ENCODE measurements around the gene MRPS7. TPM values are rescaled to one million over a fixed set of nuclear protein-coding genes. Genes with fewer than 3 reads are reported as not detected.
A peak's percentile ranks its signal among the peaks of the same experiment; 100 is the strongest.

Gene MRPS7
- total RNA-seq, 1 experiment from 2014 or later, result 125 TPM

DNA sequence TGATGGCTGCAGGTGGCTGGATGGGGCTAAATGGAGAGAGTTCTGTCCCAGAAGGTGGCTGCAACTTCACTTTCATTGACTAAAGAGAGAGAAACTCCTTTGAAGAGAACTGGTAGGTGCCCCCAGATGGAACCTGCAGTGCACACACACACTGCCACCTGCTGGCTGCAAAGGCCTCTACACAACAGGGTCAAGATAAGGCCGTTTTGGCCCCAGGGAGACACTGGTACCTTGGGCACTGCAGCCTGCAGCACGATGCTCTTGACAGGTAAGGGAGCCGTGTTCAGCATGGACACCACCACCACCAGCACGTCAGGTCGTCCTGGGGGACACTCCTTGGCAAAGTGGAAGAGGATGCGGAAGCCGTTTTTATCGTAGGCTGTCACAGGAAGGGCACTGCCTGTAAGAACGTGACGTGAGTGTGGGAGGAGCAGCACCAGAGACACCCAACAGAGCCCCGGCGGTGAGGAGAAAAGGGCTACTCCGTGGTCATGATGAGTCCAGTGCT, 22.9 kb upstream of the MRPS7 start:
- Histone ChIP-seq H3K9me3 (no peaks in the 10 kb centered on the region), H3K27me3 (replicated peaks; ENCODE audit: control insufficient read depth, insufficient read depth, low read length) (no peaks in the 10 kb centered on the region), H3K4me3 (ENCODE audit: low read depth, low read length) (no peak overlapping the region), H3K36me3 (ENCODE audit: control insufficient read depth, insufficient read depth, low read length) (peaks cover 8% of the 10 kb centered on the region; the same call in 1 of the 2 replicates), H3K4me1 (peaks cover 16% of the 10 kb centered on the region)
- Mint-ChIP-seq H3K9me3 (ENCODE audit: unreplicated experiment) (no peaks in the 10 kb centered on the region), H3K36me3 (ENCODE audit: insufficient read depth, unreplicated experiment) (peaks cover 94% of the 10 kb centered on the region), H3K4me1 (ENCODE audit: low read depth, unreplicated experiment) (peaks cover 19% of the 10 kb centered on the region), H3K27ac (ENCODE audit: unreplicated experiment) (peak overlapping the region; percentile 81), H3K27me3 (ENCODE audit: insufficient read depth, unreplicated experiment) (no peaks in the 10 kb centered on the region), H3K4me3 (ENCODE audit: unreplicated experiment) (no peak overlapping the region)
- BruUV-seq (replicated peaks), result no TSS peak
- TF ChIP-seq, protein P1, sequence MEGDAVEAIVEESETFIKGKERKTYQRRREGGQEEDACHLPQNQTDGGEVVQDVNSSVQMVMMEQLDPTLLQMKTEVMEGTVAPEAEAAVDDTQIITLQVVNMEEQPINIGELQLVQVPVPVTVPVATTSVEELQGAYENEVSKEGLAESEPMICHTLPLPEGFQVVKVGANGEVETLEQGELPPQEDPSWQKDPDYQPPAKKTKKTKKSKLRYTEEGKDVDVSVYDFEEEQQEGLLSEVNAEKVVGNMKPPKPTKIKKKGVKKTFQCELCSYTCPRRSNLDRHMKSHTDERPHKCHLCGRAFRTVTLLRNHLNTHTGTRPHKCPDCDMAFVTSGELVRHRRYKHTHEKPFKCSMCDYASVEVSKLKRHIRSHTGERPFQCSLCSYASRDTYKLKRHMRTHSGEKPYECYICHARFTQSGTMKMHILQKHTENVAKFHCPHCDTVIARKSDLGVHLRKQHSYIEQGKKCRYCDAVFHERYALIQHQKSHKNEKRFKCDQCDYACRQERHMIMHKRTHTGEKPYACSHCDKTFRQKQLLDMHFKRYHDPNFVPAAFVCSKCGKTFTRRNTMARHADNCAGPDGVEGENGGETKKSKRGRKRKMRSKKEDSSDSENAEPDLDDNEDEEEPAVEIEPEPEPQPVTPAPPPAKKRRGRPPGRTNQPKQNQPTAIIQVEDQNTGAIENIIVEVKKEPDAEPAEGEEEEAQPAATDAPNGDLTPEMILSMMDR (IDR thresholded peaks at IDR 0.05; ENCODE audit: insufficient read depth in 1 of 2, low read depth in 1 of 2, low read length in 1 of 2, severe bottlenecking in 1 of 2, unreplicated experiment in 1 of 2), result peak; percentile 84 to 90
- intact Hi-C loops (cut with micrococcal nuclease; ENCODE audit: unreplicated experiment), result loop anchor here (1.0 kb wide), 2 partner anchors 29 to 124 kb away; no protein-coding TSS in a partner anchor
- ChIA-PET POLR2A (no interaction called here), CTCF (interaction anchor here (1.0 to 2.7 kb wide), 2 partner anchors 31 to 67 kb away, joined by 3 to 33 read pairs; partner anchors contain the start of gene MIF4GD)
- peak; percentile 72 to 74 for DNase-seq

DNA sequence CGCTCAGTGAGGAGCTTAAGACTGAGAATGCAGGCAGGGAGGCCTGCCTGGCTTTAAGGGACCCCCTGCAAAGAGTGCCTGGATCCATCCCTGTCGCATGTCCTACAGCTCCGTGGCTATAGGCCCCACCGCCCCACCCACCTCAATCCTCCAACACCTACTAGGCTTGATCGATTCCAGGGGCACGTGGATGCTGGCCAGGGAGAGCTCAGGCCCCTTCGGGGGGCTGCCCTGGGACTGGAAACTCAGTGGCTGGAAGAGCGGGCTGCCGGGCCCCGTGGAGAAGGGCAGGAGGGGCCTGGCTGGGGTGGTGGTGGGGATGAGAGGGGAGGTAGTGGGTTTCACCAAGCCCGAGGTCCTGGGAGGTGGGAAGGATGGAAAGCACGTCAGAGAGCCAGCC, 22.5 kb upstream of the MRPS7 start:
- no TSS peak for BruUV-seq (replicated peaks)
- peaks cover 94% of the 10 kb centered on the region for H3K36me3 Mint-ChIP-seq (ENCODE audit: insufficient read depth, unreplicated experiment)
- TF ChIP-seq, protein P1 (IDR thresholded peaks at IDR 0.05; ENCODE audit: insufficient read depth in 1 of 2, low read depth in 1 of 2, low read length in 1 of 2, severe bottlenecking in 1 of 2, unreplicated experiment in 1 of 2), result no peak
- H3K27me3 Mint-ChIP-seq (ENCODE audit: insufficient read depth, unreplicated experiment), result no peaks in the 10 kb centered on the region
- ChIA-PET CTCF (interaction anchor here (0.5 to 2.7 kb wide), 6 partner anchors 11 to 871 kb away, joined by 3 to 33 read pairs (median 4); partner anchors contain the start of genes GGA3, MIF4GD, MRPS7 and SLC25A19), POLR2A (no interaction called here)
- H3K4me3 Mint-ChIP-seq (ENCODE audit: unreplicated experiment), result no peak overlapping the region
- no peak overlapping the region for H3K4me3 ChIP-seq (ENCODE audit: low read depth, low read length)
- no peak for DNase-seq
- no peaks in the 10 kb centered on the region for H3K9me3 Mint-ChIP-seq (ENCODE audit: unreplicated experiment)
- peaks cover 8% of the 10 kb centered on the region; the same call in 1 of the 2 replicates for H3K36me3 ChIP-seq (ENCODE audit: control insufficient read depth, insufficient read depth, low read length)
- H3K27ac Mint-ChIP-seq (ENCODE audit: unreplicated experiment), result peak overlapping the region; percentile 81
- intact Hi-C loops (cut with micrococcal nuclease; ENCODE audit: unreplicated experiment), result no loop called here
- H3K4me1 ChIP-seq, result peaks cover 16% of the 10 kb centered on the region
- peaks cover 19% of the 10 kb centered on the region for H3K4me1 Mint-ChIP-seq (ENCODE audit: low read depth, unreplicated experiment)
- no peaks in the 10 kb centered on the region for H3K9me3 ChIP-seq
- H3K27me3 ChIP-seq (replicated peaks; ENCODE audit: control insufficient read depth, insufficient read depth, low read length), result no peaks in the 10 kb centered on the region

DNA sequence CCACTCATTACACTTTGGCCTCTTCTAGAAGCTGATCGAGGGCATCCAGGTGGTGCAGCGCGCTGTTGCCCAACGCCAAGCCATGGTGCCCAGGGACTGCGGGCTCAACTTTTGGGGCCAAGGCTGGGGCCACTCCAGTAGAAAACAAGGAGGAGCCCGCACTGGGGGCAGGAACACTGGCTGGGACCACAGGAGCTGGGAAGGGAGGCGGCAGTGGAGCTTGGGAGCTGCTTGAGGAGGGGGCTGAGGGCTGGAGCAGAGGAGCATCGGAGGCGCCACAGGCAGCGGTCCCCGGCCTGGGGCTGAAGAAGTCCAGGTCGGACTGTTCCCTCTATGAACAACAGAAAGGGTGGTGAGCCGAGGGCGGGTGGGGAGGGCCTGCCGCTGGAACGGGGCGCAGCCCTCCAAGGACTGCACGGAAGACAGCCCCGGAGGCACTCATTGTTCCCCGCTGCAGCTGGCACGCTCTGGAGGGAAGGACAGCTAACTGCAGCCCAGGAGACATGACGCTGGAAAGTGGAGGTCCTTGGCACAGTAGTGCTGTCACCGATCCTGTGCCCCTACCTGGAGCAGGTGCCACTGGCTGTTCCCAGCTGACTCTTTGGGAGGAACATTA, 21.8 kb upstream of the MRPS7 start:
- Histone ChIP-seq H3K9me3 (no peaks in the 10 kb centered on the region), H3K36me3 (ENCODE audit: control insufficient read depth, insufficient read depth, low read length) (peaks cover 8% of the 10 kb centered on the region; the same call in 1 of the 2 replicates), H3K4me1 (peaks cover 16% of the 10 kb centered on the region), H3K27me3 (replicated peaks; ENCODE audit: control insufficient read depth, insufficient read depth, low read length) (no peaks in the 10 kb centered on the region), H3K4me3 (ENCODE audit: low read depth, low read length) (no peak overlapping the region)
- intact Hi-C loops (cut with micrococcal nuclease; ENCODE audit: unreplicated experiment), result loop anchor here (1.0 kb wide), 1 partner anchor 172 kb away; no protein-coding TSS in a partner anchor
- Mint-ChIP-seq H3K27ac (ENCODE audit: unreplicated experiment) (peak overlapping the region; percentile 51), H3K4me1 (ENCODE audit: low read depth, unreplicated experiment) (peaks cover 19% of the 10 kb centered on the region), H3K27me3 (ENCODE audit: insufficient read depth, unreplicated experiment) (no peaks in the 10 kb centered on the region), H3K4me3 (ENCODE audit: unreplicated experiment) (no peak overlapping the region), H3K9me3 (ENCODE audit: unreplicated experiment) (no peaks in the 10 kb centered on the region), H3K36me3 (ENCODE audit: insufficient read depth, unreplicated experiment) (peaks cover 93% of the 10 kb centered on the region)
- DNase-seq, result no peak
- ChIA-PET CTCF (interaction anchor here (0.5 to 2.7 kb wide), 12 partner anchors 12 to 872 kb away, joined by 3 to 33 read pairs (median 5); partner anchors contain the start of genes ARMC7, GGA3, MIF4GD and MRPS7), POLR2A (interaction anchor here (0.5 to 0.6 kb wide), 2 partner anchors 23 to 30 kb away, joined by 3 to 7 read pairs; no protein-coding TSS in a partner anchor)
- TF ChIP-seq, protein P1 (IDR thresholded peaks at IDR 0.05; ENCODE audit: insufficient read depth in 1 of 2, low read depth in 1 of 2, low read length in 1 of 2, severe bottlenecking in 1 of 2, unreplicated experiment in 1 of 2), result no peak
- BruUV-seq (replicated peaks), result no TSS peak
